Measurements from ENCODE around the gene PCDHGB5.
"Not testable (repeated sequence)": the region's sequence is repeated elsewhere in the genome, so short reads cannot be mapped to it uniquely, and the experiment has no call there.

PCDHGB5 gene

DNA sequence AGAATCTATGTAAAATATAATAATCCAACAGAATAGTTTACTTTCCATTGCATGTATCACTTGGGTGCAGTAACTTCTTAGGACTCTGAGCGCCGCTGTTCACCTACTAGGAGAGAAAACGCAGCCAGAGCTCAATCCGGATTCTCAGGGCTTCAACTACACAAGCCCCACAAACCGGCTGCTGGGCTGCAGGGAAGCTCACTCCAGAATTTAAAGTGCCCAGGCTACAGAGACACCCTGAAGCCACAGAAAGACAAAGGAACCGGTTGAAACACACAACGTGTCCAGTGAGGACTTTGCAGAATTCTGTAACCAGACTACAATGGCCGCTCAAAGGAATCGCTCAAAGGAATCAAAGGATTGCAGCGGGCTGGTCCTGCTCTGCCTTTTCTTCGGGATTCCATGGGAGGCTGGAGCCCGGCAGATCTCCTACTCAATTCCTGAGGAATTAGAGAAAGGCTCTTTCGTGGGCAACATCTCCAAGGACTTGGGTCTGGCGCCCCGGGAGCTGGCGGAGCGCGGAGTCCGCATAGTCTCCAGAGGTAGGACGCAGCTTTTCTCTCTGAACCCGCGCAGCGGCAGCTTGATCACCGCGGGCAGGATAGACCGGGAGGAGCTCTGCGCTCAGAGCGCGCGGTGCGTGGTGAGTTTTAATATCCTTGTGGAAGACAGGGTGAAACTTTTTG is 15.2 kb downstream of the PCDHGB5 start, which contains the start of gene PCDHGA10:
Gene PCDHGA10 (plus strand): TSS at position 134 of the 686 bp plus-strand sequence. CDS start 189 bp downstream, at position 323.
- no peak for DNase-seq

DNA sequence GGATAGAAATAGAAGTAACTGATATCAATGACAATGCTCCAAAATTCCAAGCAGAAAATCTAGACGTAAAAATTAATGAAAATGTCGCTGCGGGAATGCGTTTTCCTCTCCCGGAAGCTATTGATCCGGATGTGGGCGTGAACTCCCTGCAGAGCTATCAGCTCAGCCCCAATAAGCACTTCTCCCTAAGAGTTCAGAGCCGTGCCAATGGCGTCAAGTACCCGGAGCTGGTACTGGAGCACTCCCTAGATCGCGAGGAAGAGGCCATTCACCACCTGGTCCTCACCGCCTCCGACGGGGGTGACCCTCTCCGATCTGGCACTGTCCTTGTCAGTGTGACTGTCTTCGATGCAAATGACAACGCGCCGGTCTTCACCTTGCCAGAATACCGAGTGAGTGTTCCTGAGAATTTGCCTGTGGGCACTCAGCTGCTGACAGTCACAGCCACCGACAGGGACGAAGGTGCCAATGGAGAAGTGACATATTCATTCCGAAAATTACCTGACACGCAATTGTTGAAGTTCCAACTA is 15.9 kb downstream of the PCDHGB5 start:
- DNase-seq: no peak

DNA sequence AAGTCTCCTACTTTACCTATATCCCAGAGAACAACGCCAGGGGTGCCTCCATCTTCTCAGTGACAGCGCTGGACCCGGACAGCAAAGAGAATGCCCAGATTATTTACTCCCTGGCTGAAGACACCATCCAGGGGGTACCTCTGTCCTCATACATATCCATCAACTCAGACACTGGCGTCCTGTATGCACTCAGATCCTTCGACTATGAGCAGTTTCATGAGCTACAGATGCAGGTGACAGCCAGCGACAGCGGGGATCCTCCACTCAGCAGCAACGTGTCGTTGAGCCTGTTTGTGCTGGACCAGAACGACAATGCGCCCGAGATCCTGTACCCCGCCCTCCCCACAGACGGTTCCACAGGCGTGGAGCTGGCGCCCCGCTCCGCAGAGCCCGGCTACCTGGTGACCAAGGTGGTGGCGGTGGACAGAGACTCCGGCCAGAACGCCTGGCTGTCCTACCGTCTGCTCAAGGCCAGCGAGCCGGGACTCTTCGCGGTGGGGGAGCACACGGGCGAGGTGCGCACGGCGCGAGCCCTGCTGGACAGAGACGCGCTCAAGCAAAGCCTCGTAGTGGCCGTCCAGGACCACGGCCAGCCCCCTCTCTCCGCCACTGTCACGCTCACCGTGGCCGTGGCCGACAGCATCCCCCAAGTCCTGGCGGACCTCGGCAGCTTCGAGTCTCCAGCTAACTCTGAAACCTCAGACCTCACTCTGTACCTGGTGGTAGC is 17.0 kb downstream of the PCDHGB5 start:
- not testable (repeated sequence) for DNase-seq

DNA sequence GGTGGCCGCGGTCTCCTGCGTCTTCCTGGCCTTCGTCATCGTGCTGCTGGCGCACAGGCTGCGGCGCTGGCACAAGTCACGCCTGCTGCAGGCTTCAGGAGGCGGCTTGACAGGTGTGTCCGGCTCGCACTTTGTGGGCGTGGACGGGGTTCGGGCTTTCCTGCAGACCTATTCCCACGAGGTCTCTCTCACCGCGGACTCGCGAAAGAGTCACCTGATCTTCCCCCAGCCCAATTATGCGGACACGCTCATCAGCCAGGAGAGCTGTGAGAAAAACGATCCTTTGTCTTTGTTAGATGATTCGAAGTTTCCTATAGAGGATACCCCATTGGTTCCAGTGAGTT is 17.5 kb downstream of the PCDHGB5 start:
- not testable (repeated sequence) for DNase-seq

DNA sequence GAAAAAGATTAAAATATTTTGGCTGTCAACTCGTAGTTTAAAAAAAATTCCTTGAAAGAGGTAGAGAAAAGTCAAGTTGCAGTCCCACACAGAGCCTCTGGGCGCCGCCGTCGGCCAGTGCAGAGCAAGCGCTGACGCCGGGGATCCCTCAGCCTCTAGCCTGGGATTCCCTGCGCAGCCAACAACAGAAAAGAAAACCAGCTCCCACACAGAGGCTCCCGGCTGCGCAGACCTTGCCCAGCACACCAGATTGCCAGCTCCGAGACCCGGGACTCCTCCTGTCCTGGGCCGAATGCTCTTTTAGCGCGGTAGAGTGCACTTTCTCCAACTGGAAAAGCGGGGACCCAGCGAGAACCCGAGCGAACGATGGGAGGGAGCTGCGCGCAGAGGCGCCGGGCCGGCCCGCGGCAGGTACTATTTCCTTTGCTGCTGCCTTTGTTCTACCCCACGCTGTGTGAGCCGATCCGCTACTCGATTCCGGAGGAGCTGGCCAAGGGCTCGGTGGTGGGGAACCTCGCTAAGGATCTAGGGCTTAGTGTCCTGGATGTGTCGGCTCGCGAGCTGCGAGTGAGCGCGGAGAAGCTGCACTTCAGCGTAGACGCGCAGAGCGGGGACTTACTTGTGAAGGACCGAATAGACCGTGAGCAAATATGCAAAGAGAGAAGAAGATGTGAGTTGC is 19.9 kb downstream of the PCDHGB5 start, which contains the start of gene PCDHGB7:
Gene PCDHGB7 (plus strand): TSS at position 184 of the 679 bp plus-strand sequence. CDS start 183 bp downstream, at position 367.
- not testable (repeated sequence) for DNase-seq

DNA sequence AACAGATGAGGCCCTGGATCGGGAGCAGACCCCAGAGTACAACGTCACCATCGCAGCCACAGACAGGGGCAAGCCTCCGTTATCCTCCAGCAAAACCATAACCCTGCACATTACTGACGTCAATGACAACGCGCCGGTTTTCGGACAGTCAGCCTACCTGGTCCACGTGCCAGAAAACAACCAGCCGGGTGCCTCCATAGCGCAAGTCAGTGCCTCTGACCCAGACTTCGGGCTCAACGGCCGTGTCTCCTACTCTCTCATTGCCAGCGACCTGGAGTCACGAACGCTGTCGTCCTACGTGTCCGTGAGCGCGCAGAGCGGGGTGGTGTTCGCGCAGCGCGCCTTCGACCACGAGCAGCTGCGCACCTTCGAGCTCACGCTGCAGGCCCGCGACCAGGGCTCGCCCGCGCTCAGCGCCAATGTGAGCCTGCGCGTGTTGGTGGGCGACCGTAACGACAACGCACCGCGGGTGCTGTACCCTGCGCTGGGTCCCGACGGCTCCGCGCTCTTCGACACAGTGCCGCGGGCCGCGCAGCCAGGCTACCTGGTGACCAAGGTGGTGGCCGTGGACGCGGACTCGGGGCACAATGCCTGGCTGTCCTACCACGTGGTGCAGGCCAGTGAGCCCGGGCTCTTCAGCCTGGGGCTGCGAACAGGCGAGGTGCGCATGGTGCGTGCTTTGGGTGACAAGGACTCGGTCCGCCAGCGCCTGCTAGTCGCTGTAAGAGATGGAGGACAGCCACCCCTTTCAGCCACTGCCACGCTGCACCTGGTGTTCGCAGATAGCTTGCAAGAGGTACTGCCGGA is 21.5 kb downstream of the PCDHGB5 start:
- DNase-seq: no peak

DNA sequence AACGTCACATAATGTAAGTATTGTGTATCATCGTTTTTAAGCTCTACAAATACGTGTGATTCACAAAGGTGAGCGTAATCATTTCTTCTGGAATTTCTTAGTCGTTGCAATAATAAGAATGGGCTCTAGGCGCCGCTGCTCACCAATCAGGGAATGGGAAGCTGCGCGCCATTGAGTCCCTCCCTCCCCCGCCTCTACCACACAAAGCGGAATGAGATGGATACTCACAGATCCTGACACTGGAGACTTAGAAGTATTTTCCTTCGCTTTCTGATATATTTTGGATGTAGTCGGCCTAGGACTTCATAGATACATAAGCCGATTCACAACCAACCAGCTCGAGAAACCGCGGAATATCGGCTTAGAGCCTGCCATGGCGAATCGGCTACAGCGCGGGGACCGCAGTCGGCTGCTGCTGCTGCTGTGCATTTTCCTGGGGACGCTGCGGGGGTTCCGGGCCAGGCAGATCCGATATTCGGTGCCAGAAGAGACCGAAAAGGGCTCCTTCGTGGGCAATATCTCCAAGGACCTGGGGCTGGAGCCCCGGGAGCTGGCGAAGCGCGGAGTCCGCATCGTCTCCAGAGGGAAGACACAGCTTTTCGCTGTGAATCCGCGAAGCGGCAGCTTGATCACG is 23.2 kb downstream of the PCDHGB5 start, which contains the start of gene PCDHGA11:
Gene PCDHGA11 (plus strand): TSS at position 197 of the 634 bp plus-strand sequence. CDS start 177 bp downstream, at position 374.
- no peak for DNase-seq

DNA sequence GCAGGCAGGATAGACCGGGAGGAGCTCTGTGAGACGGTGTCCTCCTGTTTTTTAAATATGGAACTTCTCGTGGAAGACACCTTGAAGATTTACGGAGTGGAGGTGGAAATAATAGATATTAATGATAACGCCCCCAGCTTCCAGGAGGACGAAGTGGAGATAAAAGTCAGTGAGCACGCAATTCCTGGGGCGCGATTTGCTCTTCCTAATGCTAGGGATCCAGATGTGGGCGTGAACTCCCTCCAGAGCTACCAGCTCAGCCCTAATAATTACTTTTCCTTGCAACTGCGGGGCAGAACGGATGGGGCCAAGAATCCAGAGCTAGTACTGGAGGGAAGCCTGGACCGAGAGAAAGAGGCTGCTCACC is 23.7 kb downstream of the PCDHGB5 start:
- DNase-seq: no peak

DNA sequence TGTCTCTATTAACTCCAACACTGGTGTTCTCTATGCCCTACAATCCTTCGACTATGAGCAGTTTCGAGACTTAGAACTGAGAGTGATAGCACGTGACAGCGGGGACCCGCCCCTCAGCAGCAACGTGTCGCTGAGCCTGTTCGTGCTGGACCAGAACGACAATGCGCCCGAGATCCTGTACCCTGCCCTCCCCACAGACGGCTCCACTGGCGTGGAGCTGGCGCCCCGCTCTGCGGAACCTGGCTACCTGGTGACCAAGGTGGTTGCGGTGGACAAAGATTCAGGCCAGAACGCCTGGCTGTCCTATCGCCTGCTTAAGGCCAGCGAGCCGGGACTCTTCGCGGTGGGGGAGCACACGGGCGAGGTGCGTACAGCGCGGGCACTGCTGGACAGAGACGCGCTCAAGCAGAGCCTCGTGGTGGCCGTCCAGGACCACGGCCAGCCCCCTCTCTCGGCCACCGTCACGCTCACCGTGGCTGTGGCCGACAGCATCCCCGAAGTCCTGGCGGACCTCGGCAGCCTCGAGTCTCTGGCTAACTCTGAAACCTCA is 25.1 kb downstream of the PCDHGB5 start:
- no peak for DNase-seq

DNA sequence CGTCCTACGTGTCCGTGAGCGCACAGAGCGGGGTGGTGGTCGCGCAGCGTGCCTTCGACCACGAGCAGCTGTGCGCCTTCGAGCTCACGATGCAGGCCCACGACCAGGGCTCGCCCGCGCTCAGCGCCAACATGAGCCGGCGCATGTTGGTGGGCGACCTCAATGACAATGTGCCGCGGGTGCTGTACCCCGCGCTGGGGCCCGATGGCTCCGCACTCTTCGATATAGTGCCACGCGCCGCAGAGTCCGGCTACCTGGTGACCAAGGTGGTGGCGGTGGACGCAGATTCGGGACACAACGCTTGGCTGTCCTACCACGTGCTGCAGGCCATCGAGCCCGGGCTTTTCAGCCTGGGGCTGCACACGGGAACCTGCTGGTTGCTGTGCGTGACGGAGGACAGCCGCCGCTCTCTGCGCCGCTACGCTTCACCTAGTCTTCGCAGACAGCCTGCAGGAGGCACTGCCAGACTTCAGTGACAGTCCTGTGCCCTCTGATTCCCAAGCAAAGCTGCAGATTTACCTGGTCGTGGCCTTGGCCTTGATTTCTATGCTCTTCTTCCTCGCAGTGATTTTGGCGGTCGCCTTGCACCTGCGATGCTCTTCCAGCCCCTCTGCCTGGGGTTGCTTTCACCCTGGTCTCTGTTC is 30.2 kb downstream of the PCDHGB5 start:
- no peak for DNase-seq

DNA sequence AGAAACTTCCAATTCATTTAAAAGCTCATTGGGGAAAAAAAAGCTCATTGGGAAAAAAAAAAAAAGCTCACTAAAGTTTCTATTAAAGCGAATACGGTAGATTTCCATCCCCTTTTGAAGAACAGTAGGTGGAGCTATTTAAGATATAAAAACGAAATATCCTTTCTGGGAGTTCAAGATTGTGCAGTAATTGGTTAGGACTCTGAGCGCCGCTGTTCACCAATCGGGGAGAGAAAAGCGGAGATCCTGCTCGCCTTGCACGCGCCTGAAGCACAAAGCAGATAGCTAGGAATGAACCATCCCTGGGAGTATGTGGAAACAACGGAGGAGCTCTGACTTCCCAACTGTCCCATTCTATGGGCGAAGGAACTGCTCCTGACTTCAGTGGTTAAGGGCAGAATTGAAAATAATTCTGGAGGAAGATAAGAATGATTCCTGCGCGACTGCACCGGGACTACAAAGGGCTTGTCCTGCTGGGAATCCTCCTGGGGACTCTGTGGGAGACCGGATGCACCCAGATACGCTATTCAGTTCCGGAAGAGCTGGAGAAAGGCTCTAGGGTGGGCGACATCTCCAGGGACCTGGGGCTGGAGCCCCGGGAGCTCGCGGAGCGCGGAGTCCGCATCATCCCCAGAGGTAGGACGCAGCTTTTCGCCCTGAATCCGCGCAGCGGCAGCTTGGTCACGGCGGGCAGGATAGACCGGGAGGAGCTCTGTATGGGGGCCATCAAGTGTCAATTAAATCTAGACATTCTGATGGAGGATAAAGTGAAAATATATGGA is 32.8 kb downstream of the PCDHGB5 start, which contains the start of gene PCDHGA12:
Gene PCDHGA12 (plus strand): TSS at position 176 of the 782 bp plus-strand sequence. CDS start 253 bp downstream, at position 429.
- no peak for DNase-seq

DNA sequence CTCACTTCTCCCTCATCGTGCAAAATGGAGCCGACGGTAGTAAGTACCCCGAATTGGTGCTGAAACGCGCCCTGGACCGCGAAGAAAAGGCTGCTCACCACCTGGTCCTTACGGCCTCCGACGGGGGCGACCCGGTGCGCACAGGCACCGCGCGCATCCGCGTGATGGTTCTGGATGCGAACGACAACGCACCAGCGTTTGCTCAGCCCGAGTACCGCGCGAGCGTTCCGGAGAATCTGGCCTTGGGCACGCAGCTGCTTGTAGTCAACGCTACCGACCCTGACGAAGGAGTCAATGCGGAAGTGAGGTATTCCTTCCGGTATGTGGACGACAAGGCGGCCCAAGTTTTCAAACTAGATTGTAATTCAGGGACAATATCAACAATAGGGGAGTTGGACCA is 33.5 kb downstream of the PCDHGB5 start:
- no peak for DNase-seq

DNA sequence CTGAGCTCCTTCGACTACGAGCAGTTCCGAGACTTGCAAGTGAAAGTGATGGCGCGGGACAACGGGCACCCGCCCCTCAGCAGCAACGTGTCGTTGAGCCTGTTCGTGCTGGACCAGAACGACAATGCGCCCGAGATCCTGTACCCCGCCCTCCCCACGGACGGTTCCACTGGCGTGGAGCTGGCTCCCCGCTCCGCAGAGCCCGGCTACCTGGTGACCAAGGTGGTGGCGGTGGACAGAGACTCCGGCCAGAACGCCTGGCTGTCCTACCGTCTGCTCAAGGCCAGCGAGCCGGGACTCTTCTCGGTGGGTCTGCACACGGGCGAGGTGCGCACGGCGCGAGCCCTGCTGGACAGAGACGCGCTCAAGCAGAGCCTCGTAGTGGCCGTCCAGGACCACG is 34.6 kb downstream of the PCDHGB5 start:
- DNase-seq: not testable (repeated sequence)

DNA sequence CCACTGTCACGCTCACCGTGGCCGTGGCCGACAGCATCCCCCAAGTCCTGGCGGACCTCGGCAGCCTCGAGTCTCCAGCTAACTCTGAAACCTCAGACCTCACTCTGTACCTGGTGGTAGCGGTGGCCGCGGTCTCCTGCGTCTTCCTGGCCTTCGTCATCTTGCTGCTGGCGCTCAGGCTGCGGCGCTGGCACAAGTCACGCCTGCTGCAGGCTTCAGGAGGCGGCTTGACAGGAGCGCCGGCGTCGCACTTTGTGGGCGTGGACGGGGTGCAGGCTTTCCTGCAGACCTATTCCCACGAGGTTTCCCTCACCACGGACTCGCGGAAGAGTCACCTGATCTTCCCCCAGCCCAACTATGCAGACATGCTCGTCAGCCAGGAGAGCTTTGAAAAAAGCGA is 35.0 kb downstream of the PCDHGB5 start:
- DNase-seq: not testable (repeated sequence)

DNA sequence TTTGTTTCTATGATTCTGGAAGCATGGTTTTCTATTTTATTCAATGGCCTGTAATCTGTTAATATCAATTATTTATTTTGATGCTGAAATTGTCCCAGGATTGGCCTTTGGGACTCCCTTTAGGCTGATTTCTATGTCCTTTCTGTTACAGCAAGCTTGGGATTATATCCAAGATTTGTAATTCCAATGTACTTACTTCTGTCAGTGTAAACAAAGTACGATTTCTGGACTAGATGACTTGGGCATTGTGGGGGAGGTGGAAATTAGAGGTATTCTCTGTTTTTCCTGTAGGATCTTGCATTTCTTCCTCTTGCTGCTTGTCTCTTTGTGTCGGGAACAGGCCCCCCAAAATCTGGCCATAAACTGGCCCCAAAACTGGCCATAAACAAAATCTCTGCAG is 36.3 kb downstream of the PCDHGB5 start:
- DNase-seq: no peak

DNA sequence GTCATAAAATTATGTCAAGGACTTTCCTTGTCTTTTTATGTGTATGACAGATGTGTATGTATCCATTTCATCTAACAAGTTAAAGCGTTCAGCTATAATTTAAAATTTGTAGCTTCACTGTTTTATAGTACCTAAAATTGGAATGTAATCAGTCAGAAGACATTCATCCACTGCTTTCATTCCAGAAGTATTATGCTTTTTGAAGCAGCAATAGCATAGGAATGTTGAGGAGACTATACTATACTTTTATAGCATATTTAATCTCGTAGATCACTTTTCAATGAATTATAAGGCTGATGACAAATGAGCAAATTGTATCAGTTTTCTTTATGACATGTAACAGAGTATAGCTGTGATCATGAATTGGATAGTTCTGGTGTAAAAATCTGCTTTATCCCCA is 39.5 kb downstream of the PCDHGB5 start:
- DNase-seq: no peak

DNA sequence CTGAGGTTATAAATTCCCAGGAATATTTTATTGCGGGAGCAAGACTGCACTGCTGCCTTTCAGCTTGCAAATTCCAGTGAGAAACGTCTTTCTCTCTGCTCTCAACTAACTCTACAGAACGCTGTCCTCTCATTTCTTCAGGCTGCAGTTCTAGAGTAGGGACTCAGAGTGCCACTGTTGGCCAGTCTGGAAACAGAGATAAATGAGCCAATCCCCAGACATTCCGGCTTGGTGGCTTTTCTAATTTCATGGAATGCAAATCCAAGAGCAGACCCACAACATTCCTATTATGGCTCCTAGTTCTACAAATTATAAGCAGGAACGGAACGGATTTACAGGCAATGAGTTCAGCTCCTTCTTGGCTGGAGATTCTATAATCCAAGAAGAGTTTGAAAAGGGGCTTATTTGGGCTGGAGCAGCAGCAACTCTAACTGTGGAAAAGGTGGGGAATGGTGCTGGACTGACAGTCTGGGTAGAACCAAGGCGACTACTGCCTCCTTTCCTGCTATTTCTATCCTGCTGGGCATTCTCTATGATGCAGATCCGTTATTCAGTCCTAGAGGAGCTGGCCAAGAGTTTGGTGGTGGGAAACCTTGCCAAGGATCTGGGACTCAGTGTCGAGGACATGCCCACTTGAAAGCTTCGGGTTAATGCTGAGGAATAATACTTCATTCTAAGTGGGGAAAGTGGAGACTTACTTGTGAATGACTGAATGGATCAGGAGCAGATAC is 41.8 kb downstream of the PCDHGB5 start:
- DNase-seq: no peak

DNA sequence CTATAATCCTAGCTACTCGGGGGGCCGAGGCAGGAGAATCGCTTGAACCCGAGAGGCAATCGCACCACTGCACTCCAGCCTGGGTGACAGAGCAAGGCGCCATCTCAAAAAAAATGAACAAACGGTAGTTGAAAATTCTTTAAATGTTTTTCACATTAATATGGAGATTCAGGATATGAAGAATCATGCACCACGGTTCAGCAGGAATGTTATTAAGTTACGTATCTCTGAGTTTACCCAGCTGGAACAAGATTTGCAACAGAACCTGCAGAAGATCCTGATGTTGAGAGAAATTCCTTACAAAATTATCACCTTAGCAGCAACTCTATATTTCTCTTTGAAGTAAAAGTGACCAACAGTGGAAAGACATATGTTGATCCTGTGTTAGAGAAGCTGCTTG is 42.6 kb downstream of the PCDHGB5 start:
- DNase-seq: no peak

DNA sequence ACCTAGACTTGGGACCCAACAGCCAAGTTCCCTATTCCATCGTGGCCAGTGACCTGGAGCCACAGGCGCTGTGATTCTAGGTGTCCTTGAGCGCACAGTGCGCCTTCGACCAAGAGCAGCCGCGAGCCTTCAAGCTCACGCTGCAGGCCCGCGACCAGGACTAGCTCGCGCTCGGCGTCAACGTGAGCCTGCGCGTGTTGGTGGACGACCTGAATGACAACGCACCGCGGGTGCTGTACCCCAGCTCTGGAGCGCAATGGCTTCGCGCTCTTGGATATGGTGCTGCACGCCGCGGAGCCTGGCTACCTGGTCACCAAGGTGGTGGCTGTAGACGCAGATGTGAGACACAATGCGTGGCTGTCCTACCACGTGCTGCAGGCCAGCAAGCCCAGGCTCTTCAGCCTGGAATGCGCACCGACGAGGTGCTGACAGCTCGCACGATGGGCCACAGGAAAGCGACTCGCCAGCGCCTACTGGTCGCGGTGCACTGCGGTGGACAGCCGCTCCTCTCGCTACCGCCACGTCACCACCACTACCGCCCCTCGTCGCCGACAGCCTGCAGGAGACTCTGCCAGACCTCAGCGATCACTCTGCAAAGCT is 43.9 kb downstream of the PCDHGB5 start:
- DNase-seq: no peak

All from NCI-H187 treated with DMSO at 0.1 percent for 48 hours (cell line).